GM12878 (cell line): ENCODE measurements around the gene DYNC2H1. TPM values are rescaled to one million over a fixed set of nuclear protein-coding genes. Genes with fewer than 3 reads are reported as not detected.

Experiments used
- ATAC-seq: fragments of 200-7000 bp; cut with Tn5 transposase; 3 replicates; pipeline ENCODE4 v1.9.1; 2020; ENCODE audit warnings: mild to moderate bottlenecking, moderate library complexity
- BruUV-seq: library from RNA; stranded (reverse); fragments of 400-500 nt; replicated peaks from 2 replicates; lab custom pipeline; 2021; lab: Mats Ljungman, UMichigan
- CTCF ChIA-PET: fragments of 300-600 bp; sonication (Branson Sonifier 250); formaldehyde crosslinking; extraction: SDS; loops from one replicate; lab custom pipeline; 2021; ENCODE audit warnings: inconsistent platforms; lab: Yijun Ruan, JAX
- POLR2A ChIA-PET: fragments of 350-600 bp; formaldehyde crosslinking; extraction: SDS; loops from one replicate; lab custom pipeline; 2021; ENCODE audit warnings: inconsistent platforms; lab: Charles Lee
- RAD21 ChIA-PET: fragments of 300-600 bp; sonication (Branson Sonifier 250); formaldehyde crosslinking; loops from one replicate; lab custom pipeline; 2023; ENCODE audit warnings: antibody characterized with exemption; ENCODE audit not compliant: unreplicated experiment; lab: Charles Lee
- SMC1A ChIA-PET: fragments of 300-600 bp; sonication (Branson Sonifier 250); formaldehyde crosslinking; loops from one replicate; lab custom pipeline; 2023; ENCODE audit not compliant: unreplicated experiment, uncharacterized antibody; lab: Charles Lee
- DNase-seq: peaks from one replicate; pipeline ENCODE4 v3.0.0-alpha.2; 2011; ENCODE audit warnings: low read depth, low spot score
- FAIRE-seq: peaks from 3 replicates; lab custom pipeline; 2011; peaks lifted over from hg19 to GRCh38; lab: Jason Lieb, UNC
- H2AFZ ChIP-seq: 2 replicates; pipeline ENCODE4 v1.6.0; 2011; ENCODE audit warnings: low read depth, low read length, control low read depth; ENCODE audit not compliant: control insufficient read depth
- H3K27ac ChIP-seq: 2 replicates; pipeline ENCODE4 v1.5.1; 2011; ENCODE audit warnings: control low read depth; ENCODE audit not compliant: control insufficient read depth, insufficient read depth
- H3K27me3 ChIP-seq, 2 experiments: replicated peaks in 1 of 2; 2 replicates each; pipeline versions ENCODE4 v1.6.0 to v1.6.1; 2011; ENCODE audit warnings: low read length in 1 of 2; ENCODE audit not compliant: control insufficient read depth in 2 of 2, insufficient read depth in 2 of 2
- H3K36me3 ChIP-seq, 2 experiments: 2 replicates each; pipeline ENCODE4 v1.5.1; 2011; ENCODE audit warnings: low read length in 1 of 2; ENCODE audit not compliant: control insufficient read depth in 2 of 2, insufficient read depth in 2 of 2
- H3K4me1 ChIP-seq: 2 replicates; pipeline ENCODE4 v1.6.1; 2011; ENCODE audit warnings: mild to moderate bottlenecking, low read length, moderate library complexity, mixed read lengths; ENCODE audit not compliant: control insufficient read depth, insufficient read depth
- H3K4me2 ChIP-seq: 2 replicates; pipeline ENCODE4 v1.6.0; 2011; ENCODE audit warnings: control low read depth; ENCODE audit not compliant: control insufficient read depth, insufficient read depth
- H3K4me3 ChIP-seq: fragments of 200-600 bp; sonication (generic); 2 replicates; pipeline ENCODE4 v1.5.1; 2016
- H3K79me2 ChIP-seq: 2 replicates; pipeline ENCODE4 v1.6.0; 2011; ENCODE audit warnings: low read length; ENCODE audit not compliant: control insufficient read depth, insufficient read depth
- H3K9ac ChIP-seq: 2 replicates; pipeline ENCODE4 v1.8.0; 2011; ENCODE audit warnings: low read length, control low read depth, mixed read lengths; ENCODE audit not compliant: control insufficient read depth, insufficient read depth
- H3K9me3 ChIP-seq: replicated peaks from 3 replicates; pipeline ENCODE4 v1.5.1; 2011; ENCODE audit warnings: mild to moderate bottlenecking, low read length; ENCODE audit not compliant: control insufficient read depth, insufficient read depth
- H4K20me1 ChIP-seq: 2 replicates; pipeline ENCODE4 v1.6.0; 2011; ENCODE audit not compliant: control insufficient read depth, insufficient read depth
- BCL11A ChIP-seq: IDR thresholded peaks from 2 replicates; pipeline ENCODE4 v1.6.1; 2011; ENCODE audit warnings: low read depth, low read length
- CBFB ChIP-seq: IDR thresholded peaks from 2 replicates; pipeline ENCODE4 v1.6.1; 2016; ENCODE audit warnings: antibody characterized with exemption, low read depth
- CREB1 ChIP-seq: IDR thresholded peaks from 2 replicates; pipeline ENCODE4 v1.6.1; 2012; ENCODE audit warnings: low read depth, mild to moderate bottlenecking, inconsistent platforms
- EGR1 ChIP-seq, 2 experiments: IDR thresholded peaks; 1 replicate in 1 of 2; 2 replicates in 1 of 2; pipeline ENCODE4 v1.6.1; 2011 to 2012; ENCODE audit warnings: low read depth in 2 of 2, low read length in 2 of 2, borderline replicate concordance in 1 of 2, mild to moderate bottlenecking in 1 of 2, moderate library complexity in 1 of 2
- EP300 ChIP-seq, 2 experiments: fragments of 150-350 bp in 1 of 2; IDR thresholded peaks; 2 replicates each; pipeline ENCODE4 v1.6.1; 2011 to 2012; ENCODE audit warnings: low read depth in 2 of 2, low read length in 2 of 2, borderline replicate concordance in 1 of 2, improper control_type of control experiment in 1 of 2, inconsistent platforms in 1 of 2; ENCODE audit not compliant: control insufficient read depth in 1 of 2
- JUND ChIP-seq: IDR thresholded peaks from 2 replicates; pipeline ENCODE4 v1.6.1; 2012; ENCODE audit warnings: low read depth, mild to moderate bottlenecking, low read length, improper control_type of control experiment, moderate library complexity
- MYC ChIP-seq: IDR thresholded peaks from 2 replicates; pipeline ENCODE4 v1.6.1; 2011; ENCODE audit warnings: mild to moderate bottlenecking, low read length, moderate library complexity, inconsistent platforms; ENCODE audit not compliant: insufficient read depth, insufficient replicate concordance, insufficient read length, severe bottlenecking
- NFYA ChIP-seq: IDR thresholded peaks from 2 replicates; pipeline ENCODE4 v1.6.1; 2011; ENCODE audit warnings: low read depth, mild to moderate bottlenecking, low read length, improper control_type of control experiment, borderline replicate concordance
- PAX5 ChIP-seq: IDR thresholded peaks from 2 replicates; pipeline ENCODE4 v1.6.1; 2011; ENCODE audit warnings: low read depth, low read length, borderline replicate concordance
- SMARCA5 ChIP-seq: fragments of 450-650 bp; IDR thresholded peaks from 2 replicates; pipeline ENCODE4 v1.6.1; 2017; ENCODE audit warnings: mild to moderate bottlenecking
- TCF3 ChIP-seq: IDR thresholded peaks from 2 replicates; pipeline ENCODE4 v1.6.1; 2012; ENCODE audit warnings: low read depth, mild to moderate bottlenecking, low read length, borderline replicate concordance; ENCODE audit not compliant: insufficient read depth
- ZNF274 ChIP-seq: IDR thresholded peaks from one replicate; pipeline ENCODE4 v1.8.0; 2011; ENCODE audit not compliant: insufficient read length, insufficient read depth
- WGBS: methylation state at CpG from one replicate; pipeline ENCODE4 v1.1.6; 2016; ENCODE audit warnings: low lambda C conversion rate; ENCODE audit not compliant: insufficient replicate concordance, insufficient coverage; ENCODE audit errors: missing lambda C conversion rate; 5-methylcytosine and 5-hydroxymethylcytosine counted together
- in situ Hi-C: fragments of 300-500 bp; cut with MboI; formaldehyde crosslinking; loops from 9 replicates; pipeline ENCODE4 v1.14.3; 2018; ENCODE audit warnings: mixed read lengths
- intact Hi-C: fragments of 100-400 bp; cut with micrococcal nuclease; formaldehyde crosslinking; loops from one replicate; pipeline ENCODE4 v1.14.2; 2022; ENCODE audit not compliant: unreplicated experiment
- polyA plus RNA-seq, 11 experiments: library from polyadenylated mRNA; depleted of rRNA in 4 of 11; unstranded in 6 of 11; stranded (reverse) in 5 of 11; fragments of >200 nt; fragmentation: Nextera tagmentation in 4 of 11; fragmentation: Illumina TruSeq in 1 of 11; extraction: Ambion mirVana in 4 of 11; extraction: Trizol in 1 of 11; gene quantifications; 1 replicate in 1 of 11; 2 replicates in 10 of 11; pipeline versions ENCODE4 v1.2.1 to v1.2.3, GENCODE V29; 2011 to 2016; ENCODE audit warnings: inconsistent platforms in 2 of 11, missing spikeins in 2 of 11, low read depth in 1 of 11
- total RNA-seq, 4 experiments: library from RNA; depleted of rRNA in 3 of 4; stranded (reverse); fragments of >200 nt in 3 of 4; fragmentation: Illumina TruSeq in 1 of 4; extraction: Trizol in 1 of 4; gene quantifications; 2 replicates each; pipeline versions ENCODE4 v1.2.1 to v1.2.3, GENCODE V29; 2013 to 2021
- TF ChIP-seq, protein P1 (sequence below): IDR thresholded peaks from 2 replicates; pipeline ENCODE4 v1.6.1; 2012; ENCODE audit warnings: low read depth, low read length, improper control_type of control experiment
- TF ChIP-seq, protein P2 (sequence below): IDR thresholded peaks from 2 replicates; pipeline ENCODE4 v1.6.1; 2012; ENCODE audit warnings: improper control_type of control experiment, low read depth, low read length; ENCODE audit not compliant: insufficient replicate concordance
- TF ChIP-seq, protein P3 (sequence below): IDR thresholded peaks from 2 replicates; pipeline ENCODE4 v1.6.1; 2011; ENCODE audit warnings: low read depth, mild to moderate bottlenecking, low read length, moderate library complexity, borderline replicate concordance; ENCODE audit errors: extremely low read depth
- TF ChIP-seq, protein P4 (sequence below): fragments of 450-650 bp; IDR thresholded peaks from 2 replicates; pipeline ENCODE4 v1.6.1; 2017; ENCODE audit warnings: mild to moderate bottlenecking

The DYNC2H1 gene
- total and polyA plus RNA-seq, 10 of the 15 experiments (the other 5 are each of a cell fraction or from before 2014, with no cell fraction given): 0.12 to 3.9 (median 0.23) TPM; not detected in 2

DNA sequence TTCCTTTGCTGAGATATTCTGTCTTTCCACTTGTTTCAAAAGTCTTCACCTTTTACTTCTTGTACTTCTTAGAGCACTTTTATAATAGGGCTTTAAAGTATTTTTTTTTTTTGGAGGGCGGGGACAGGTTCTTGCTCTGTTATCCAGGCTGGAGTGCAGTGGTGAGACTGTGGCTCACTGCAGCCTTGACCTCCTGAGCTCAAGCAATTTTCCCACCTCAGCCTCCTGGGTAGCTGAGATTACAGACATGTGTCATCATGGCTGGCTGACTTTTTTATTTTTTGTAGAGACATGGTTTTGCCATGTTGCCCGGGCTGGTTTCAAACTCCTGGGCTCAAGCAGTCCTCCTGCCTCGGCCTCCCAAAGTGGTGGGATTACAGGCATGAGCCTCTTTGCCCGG, 57.9 kb downstream of the DYNC2H1 start:
- Histone ChIP-seq H3K9me3 (no peaks in the 10 kb centered on the region), H3K4me2 (no peak overlapping the region), H3K9ac (no peak overlapping the region), H3K27ac (no peak overlapping the region), H3K79me2 (no peaks in the 10 kb centered on the region), H4K20me1 (no peaks in the 10 kb centered on the region), H3K4me1 (no peaks in the 10 kb centered on the region), H2AFZ (no peak overlapping the region), H3K36me3 (no peaks in the 10 kb centered on the region), H3K27me3 (no peaks in the 10 kb centered on the region), H3K4me3 (no peak overlapping the region)
- FAIRE-seq (no peak), DNase-seq (no peak), ATAC-seq (no peak)
- SMC1A ChIA-PET: interaction anchor here (1.2 kb wide), 1 partner anchor 21 kb away, joined by 5 read pairs; no protein-coding TSS in a partner anchor
- intact Hi-C loops (no loop called here), in situ Hi-C loops (no loop called here)
- CTCF ChIA-PET: no interaction called here
- no TSS peak for BruUV-seq
- WGBS: 18% methylated on average over 4 of the region's 4 CpGs
- RAD21 ChIA-PET: interaction anchor here (0.8 kb wide), 1 partner anchor 58 kb away, joined by 3 read pairs; the partner anchor contains the start of gene DYNC2H1
- POLR2A ChIA-PET: no interaction called here
- TF ChIP-seq TCF3 (no peak), NFYA (no peak), JUND (no peak), EGR1 (IDR thresholded peaks at IDR 0.05; ENCODE audit: borderline replicate concordance in 1 of 2, low read depth in 2 of 2, low read length in 2 of 2) (no peak), ZNF274 (no peak), MYC (no peak), CREB1 (no peak), CBFB (no peak), SMARCA5 (no peak), EP300 (IDR thresholded peaks at IDR 0.05; ENCODE audit: borderline replicate concordance in 1 of 2, control insufficient read depth in 1 of 2, low read depth in 2 of 2, low read length in 2 of 2) (no peak), BCL11A (no peak), PAX5 (no peak)
- TF ChIP-seq, protein P1, sequence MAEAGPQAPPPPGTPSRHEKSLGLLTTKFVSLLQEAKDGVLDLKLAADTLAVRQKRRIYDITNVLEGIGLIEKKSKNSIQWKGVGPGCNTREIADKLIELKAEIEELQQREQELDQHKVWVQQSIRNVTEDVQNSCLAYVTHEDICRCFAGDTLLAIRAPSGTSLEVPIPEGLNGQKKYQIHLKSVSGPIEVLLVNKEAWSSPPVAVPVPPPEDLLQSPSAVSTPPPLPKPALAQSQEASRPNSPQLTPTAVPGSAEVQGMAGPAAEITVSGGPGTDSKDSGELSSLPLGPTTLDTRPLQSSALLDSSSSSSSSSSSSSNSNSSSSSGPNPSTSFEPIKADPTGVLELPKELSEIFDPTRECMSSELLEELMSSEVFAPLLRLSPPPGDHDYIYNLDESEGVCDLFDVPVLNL: no peak
- TF ChIP-seq, protein P2, sequence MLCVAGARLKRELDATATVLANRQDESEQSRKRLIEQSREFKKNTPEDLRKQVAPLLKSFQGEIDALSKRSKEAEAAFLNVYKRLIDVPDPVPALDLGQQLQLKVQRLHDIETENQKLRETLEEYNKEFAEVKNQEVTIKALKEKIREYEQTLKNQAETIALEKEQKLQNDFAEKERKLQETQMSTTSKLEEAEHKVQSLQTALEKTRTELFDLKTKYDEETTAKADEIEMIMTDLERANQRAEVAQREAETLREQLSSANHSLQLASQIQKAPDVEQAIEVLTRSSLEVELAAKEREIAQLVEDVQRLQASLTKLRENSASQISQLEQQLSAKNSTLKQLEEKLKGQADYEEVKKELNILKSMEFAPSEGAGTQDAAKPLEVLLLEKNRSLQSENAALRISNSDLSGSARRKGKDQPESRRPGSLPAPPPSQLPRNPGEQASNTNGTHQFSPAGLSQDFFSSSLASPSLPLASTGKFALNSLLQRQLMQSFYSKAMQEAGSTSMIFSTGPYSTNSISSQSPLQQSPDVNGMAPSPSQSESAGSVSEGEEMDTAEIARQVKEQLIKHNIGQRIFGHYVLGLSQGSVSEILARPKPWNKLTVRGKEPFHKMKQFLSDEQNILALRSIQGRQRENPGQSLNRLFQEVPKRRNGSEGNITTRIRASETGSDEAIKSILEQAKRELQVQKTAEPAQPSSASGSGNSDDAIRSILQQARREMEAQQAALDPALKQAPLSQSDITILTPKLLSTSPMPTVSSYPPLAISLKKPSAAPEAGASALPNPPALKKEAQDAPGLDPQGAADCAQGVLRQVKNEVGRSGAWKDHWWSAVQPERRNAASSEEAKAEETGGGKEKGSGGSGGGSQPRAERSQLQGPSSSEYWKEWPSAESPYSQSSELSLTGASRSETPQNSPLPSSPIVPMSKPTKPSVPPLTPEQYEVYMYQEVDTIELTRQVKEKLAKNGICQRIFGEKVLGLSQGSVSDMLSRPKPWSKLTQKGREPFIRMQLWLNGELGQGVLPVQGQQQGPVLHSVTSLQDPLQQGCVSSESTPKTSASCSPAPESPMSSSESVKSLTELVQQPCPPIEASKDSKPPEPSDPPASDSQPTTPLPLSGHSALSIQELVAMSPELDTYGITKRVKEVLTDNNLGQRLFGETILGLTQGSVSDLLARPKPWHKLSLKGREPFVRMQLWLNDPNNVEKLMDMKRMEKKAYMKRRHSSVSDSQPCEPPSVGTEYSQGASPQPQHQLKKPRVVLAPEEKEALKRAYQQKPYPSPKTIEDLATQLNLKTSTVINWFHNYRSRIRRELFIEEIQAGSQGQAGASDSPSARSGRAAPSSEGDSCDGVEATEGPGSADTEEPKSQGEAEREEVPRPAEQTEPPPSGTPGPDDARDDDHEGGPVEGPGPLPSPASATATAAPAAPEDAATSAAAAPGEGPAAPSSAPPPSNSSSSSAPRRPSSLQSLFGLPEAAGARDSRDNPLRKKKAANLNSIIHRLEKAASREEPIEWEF: no peak
- TF ChIP-seq, protein P3, sequence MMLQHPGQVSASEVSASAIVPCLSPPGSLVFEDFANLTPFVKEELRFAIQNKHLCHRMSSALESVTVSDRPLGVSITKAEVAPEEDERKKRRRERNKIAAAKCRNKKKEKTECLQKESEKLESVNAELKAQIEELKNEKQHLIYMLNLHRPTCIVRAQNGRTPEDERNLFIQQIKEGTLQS: no peak
- TF ChIP-seq, protein P4, sequence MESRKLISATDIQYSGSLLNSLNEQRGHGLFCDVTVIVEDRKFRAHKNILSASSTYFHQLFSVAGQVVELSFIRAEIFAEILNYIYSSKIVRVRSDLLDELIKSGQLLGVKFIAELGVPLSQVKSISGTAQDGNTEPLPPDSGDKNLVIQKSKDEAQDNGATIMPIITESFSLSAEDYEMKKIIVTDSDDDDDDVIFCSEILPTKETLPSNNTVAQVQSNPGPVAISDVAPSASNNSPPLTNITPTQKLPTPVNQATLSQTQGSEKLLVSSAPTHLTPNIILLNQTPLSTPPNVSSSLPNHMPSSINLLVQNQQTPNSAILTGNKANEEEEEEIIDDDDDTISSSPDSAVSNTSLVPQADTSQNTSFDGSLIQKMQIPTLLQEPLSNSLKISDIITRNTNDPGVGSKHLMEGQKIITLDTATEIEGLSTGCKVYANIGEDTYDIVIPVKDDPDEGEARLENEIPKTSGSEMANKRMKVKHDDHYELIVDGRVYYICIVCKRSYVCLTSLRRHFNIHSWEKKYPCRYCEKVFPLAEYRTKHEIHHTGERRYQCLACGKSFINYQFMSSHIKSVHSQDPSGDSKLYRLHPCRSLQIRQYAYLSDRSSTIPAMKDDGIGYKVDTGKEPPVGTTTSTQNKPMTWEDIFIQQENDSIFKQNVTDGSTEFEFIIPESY: no peak
